Loucy (cell line): ENCODE results near the gene ABCB9.

Experiments
- CTCF ChIP-seq: fragments of 200-600 bp; sonication (generic); conservative IDR thresholded peaks from 2 replicates; pipeline ENCODE4 v1.5.1; 2014; ENCODE audit warnings: mild to moderate bottlenecking, antibody characterized with exemption, low read length
- EZH2phosphoT487 ChIP-seq: fragments of 200-600 bp; IDR thresholded peaks from 2 replicates; pipeline ENCODE4 v1.6.1; 2018; ENCODE audit warnings: antibody characterized with exemption, mild to moderate bottlenecking, moderate library complexity, borderline replicate concordance

- TF ChIP-seq CTCF (no peak), EZH2phosphoT487 (no peak)
These were observed 66.4 kb downstream of the ABCB9 start for GRCh38 chr12:122899887-122900286.
